Endodermal cell (in vitro differentiated cells): ENCODE results near the gene FERMT2. TPM values are rescaled to one million over a fixed set of nuclear protein-coding genes. Genes with fewer than 3 reads are reported as not detected.

ENCODE experiments used
- DNase-seq: peaks from one replicate; pipeline ENCODE4 v3.0.0-alpha.2; 2017
- H3K27ac ChIP-seq: 2 replicates; pipeline ENCODE4 v1.5.1; 2013; ENCODE audit warnings: mild to moderate bottlenecking, low read depth, low read length, moderate library complexity
- H3K27me3 ChIP-seq: 2 replicates; pipeline ENCODE4 v1.6.1; 2013; ENCODE audit warnings: mild to moderate bottlenecking, low read length, moderate library complexity; ENCODE audit not compliant: insufficient read depth, control insufficient read depth, poor library complexity, severe bottlenecking
- H3K36me3 ChIP-seq: 2 replicates; pipeline ENCODE4 v1.7.0; 2013; ENCODE audit warnings: mild to moderate bottlenecking, low read length, moderate library complexity; ENCODE audit not compliant: control insufficient read depth, insufficient read depth
- H3K4me1 ChIP-seq: one replicate; pipeline ENCODE4 v1.7.0; 2013; ENCODE audit warnings: low read length; ENCODE audit not compliant: control insufficient read depth, insufficient read depth
- H3K4me3 ChIP-seq: 2 replicates; pipeline ENCODE4 v1.5.1; 2013; ENCODE audit warnings: mild to moderate bottlenecking, low read length, moderate library complexity
- H3K9ac ChIP-seq: 2 replicates; pipeline ENCODE4 v1.6.1; 2013; ENCODE audit warnings: mild to moderate bottlenecking, low read length, moderate library complexity; ENCODE audit not compliant: poor library complexity, severe bottlenecking; ENCODE audit errors: extremely low read depth
- H3K9me3 ChIP-seq: 2 replicates; pipeline ENCODE4 v1.6.1; 2013; ENCODE audit warnings: mild to moderate bottlenecking, low read length, moderate library complexity; ENCODE audit not compliant: control insufficient read depth
- H3K27ac Mint-ChIP-seq: 2 replicates; pipeline ENCODE4 v1.8.0; 2020; ENCODE audit warnings: mixed read lengths
- H3K27me3 Mint-ChIP-seq: 2 replicates; pipeline ENCODE4 v1.8.0; 2021; ENCODE audit warnings: mild to moderate bottlenecking, mixed read lengths; ENCODE audit not compliant: insufficient read depth
- H3K36me3 Mint-ChIP-seq: 2 replicates; pipeline ENCODE4 v1.8.0; 2020; ENCODE audit warnings: low read depth, mixed read lengths
- H3K4me1 Mint-ChIP-seq: 2 replicates; pipeline ENCODE4 v1.8.0; 2020; ENCODE audit warnings: mixed read lengths
- H3K4me3 Mint-ChIP-seq: 2 replicates; pipeline ENCODE4 v1.8.0; 2020; ENCODE audit warnings: mild to moderate bottlenecking, moderate library complexity, mixed read lengths
- H3K9me3 Mint-ChIP-seq: 2 replicates; pipeline ENCODE4 v1.8.0; 2020; ENCODE audit warnings: mild to moderate bottlenecking, mixed read lengths
- WGBS, 2 experiments: methylation state at CpG; one replicate each; pipeline versions ENCODE4 v1.1.5 to v1.1.7; 2013; ENCODE audit warnings: missing lambda C conversion rate in 2 of 2, mixed read lengths in 1 of 2; ENCODE audit not compliant: insufficient coverage in 1 of 2, insufficient read length in 1 of 2; 5-methylcytosine and 5-hydroxymethylcytosine counted together
- total RNA-seq, 2 donors: library from RNA; stranded (reverse); fragmentation: NEBNext Ultra II Directional in 1 of 2; extraction: Animal tissue kit (Norgen Biotek cat#: 25700) in 1 of 2; gene quantifications; 2 replicates in 1 of 2; 3 replicates in 1 of 2; pipeline ENCODE4 v1.2.1, GENCODE V29; 2021
- TF ChIP-seq, protein P1 (sequence below): fragments of 200-600 bp; sonication (generic); conservative IDR thresholded peaks from 2 replicates; pipeline ENCODE4 v1.5.0; 2021; ENCODE audit warnings: antibody characterized with exemption, mild to moderate bottlenecking

FERMT2 gene
- total RNA-seq, 2 donors from 2014 or later, result 350 to 377 TPM

GRCh38 chr14:52929192-52929807 lies 21.6 kb downstream of the FERMT2 start:
- H3K27ac ChIP-seq, result no peak overlapping the region
- no peak overlapping the region for H3K9ac ChIP-seq
- H3K4me1 ChIP-seq, result peaks cover 7% of the 10 kb centered on the region
- H3K9me3 ChIP-seq, result no peaks in the 10 kb centered on the region
- WGBS, 2 experiments, result 96 to 98% methylated on average over 4 of the region's 4 CpGs
- Mint-ChIP-seq H3K27ac (peak overlapping the region; percentile 24), H3K27me3 (no peaks in the 10 kb centered on the region), H3K4me3 (no peak overlapping the region), H3K9me3 (no peaks in the 10 kb centered on the region), H3K36me3 (peaks cover 21% of the 10 kb centered on the region), H3K4me1 (peaks cover 60% of the 10 kb centered on the region)
- DNase-seq, result no peak
- H3K36me3 ChIP-seq, result peaks cover 19% of the 10 kb centered on the region
- H3K27me3 ChIP-seq, result no peaks in the 10 kb centered on the region
- H3K4me3 ChIP-seq, result no peak overlapping the region
- TF ChIP-seq, protein P1, sequence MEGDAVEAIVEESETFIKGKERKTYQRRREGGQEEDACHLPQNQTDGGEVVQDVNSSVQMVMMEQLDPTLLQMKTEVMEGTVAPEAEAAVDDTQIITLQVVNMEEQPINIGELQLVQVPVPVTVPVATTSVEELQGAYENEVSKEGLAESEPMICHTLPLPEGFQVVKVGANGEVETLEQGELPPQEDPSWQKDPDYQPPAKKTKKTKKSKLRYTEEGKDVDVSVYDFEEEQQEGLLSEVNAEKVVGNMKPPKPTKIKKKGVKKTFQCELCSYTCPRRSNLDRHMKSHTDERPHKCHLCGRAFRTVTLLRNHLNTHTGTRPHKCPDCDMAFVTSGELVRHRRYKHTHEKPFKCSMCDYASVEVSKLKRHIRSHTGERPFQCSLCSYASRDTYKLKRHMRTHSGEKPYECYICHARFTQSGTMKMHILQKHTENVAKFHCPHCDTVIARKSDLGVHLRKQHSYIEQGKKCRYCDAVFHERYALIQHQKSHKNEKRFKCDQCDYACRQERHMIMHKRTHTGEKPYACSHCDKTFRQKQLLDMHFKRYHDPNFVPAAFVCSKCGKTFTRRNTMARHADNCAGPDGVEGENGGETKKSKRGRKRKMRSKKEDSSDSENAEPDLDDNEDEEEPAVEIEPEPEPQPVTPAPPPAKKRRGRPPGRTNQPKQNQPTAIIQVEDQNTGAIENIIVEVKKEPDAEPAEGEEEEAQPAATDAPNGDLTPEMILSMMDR, result peak; percentile 26

DNA sequence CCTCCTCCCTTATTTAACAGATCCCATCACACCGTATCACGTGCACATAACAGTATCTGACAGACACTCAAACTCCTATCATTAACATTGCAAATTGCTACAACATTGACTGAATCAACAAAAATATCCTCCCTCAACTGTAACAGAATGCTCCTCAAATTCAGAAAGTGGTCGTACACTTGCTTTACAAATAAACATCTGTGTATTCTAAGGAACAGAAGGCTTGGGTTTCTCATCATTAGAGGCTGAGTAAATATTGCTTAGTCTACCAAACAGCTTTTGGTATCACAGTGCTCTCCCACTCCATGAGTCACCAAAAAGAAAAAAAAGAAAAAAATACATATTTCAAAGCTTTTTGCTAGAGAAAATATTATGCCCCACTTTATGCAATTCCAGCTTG lies 23.9 kb downstream of the FERMT2 start:
- Histone ChIP-seq H3K36me3 (peaks cover 16% of the 10 kb centered on the region), H3K27me3 (no peaks in the 10 kb centered on the region), H3K9ac (no peak overlapping the region), H3K4me1 (peaks cover 11% of the 10 kb centered on the region), H3K4me3 (no peak overlapping the region), H3K27ac (no peak overlapping the region), H3K9me3 (no peaks in the 10 kb centered on the region)
- no peaks in the 10 kb centered on the region for H3K27me3 Mint-ChIP-seq
- TF ChIP-seq, protein P1, result no peak
- WGBS, 2 experiments, result 82 to 88% methylated on average over 3 of the region's 3 CpGs
- no peaks in the 10 kb centered on the region for H3K9me3 Mint-ChIP-seq
- peaks cover 67% of the 10 kb centered on the region for H3K4me1 Mint-ChIP-seq
- peak overlapping the region; percentile 82 for H3K27ac Mint-ChIP-seq
- no peak for DNase-seq
- H3K4me3 Mint-ChIP-seq, result peak overlapping the region; percentile 6
- H3K36me3 Mint-ChIP-seq, result peaks cover 9% of the 10 kb centered on the region

DNA sequence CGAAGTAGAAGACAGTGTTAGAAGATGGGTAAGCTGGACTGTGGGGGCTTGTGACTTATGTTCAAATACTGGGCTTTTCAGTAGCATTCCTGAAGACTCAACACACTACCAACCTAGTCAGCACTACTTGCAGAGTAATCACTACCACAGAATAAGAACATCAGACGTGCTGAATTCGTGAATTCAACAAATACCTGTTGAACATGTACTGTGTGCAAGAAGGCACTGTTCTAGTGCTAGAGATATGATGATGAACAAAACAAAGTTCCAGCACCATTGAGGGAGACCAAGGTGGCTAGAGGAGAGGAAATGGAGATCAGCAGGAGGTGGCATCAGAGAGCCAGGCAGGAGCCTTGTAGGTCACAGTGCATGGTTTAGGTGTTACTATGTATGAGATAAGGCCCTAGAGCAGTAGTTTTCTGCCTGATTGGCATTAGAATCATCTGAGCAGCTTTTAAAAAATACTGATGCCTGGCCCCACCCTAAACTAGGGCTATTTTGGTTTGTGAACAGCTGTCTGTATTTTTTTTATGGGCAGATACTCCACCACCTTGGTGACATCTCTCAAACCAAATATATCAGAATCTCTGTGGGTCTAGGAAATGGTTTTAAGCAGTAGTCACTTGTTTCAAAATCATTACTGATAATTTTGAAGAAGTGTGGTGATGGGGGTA lies 26.8 kb downstream of the FERMT2 start:
- peak overlapping the region; percentile 54 for H3K4me3 ChIP-seq
- WGBS, 2 experiments, result 59 to 81% methylated on average over 2 to 3 of the region's 3 CpGs
- H3K27ac ChIP-seq, result no peak overlapping the region
- peak overlapping the region; percentile 46 for H3K27ac Mint-ChIP-seq
- H3K36me3 ChIP-seq, result peaks cover 32% of the 10 kb centered on the region
- DNase-seq, result peak; percentile 75
- peaks cover 19% of the 10 kb centered on the region for H3K36me3 Mint-ChIP-seq
- no peaks in the 10 kb centered on the region for H3K27me3 ChIP-seq
- H3K9me3 Mint-ChIP-seq, result no peaks in the 10 kb centered on the region
- H3K9me3 ChIP-seq, result no peaks in the 10 kb centered on the region
- peaks cover 69% of the 10 kb centered on the region for H3K4me1 Mint-ChIP-seq
- TF ChIP-seq, protein P1, result peak; percentile 62
- no peak overlapping the region for H3K9ac ChIP-seq
- H3K4me1 ChIP-seq, result peaks cover 9% of the 10 kb centered on the region
- peak overlapping the region; percentile 9 for H3K4me3 Mint-ChIP-seq
- H3K27me3 Mint-ChIP-seq, result no peaks in the 10 kb centered on the region
